AG20443 (cell line): Measurements from ENCODE around the gene NEGR1.

Experiments
- DNase-seq: peaks from one replicate; pipeline ENCODE4 v3.0.0; 2012; ENCODE audit warnings: low spot score, mixed read lengths

NEGR1 gene

DNA sequence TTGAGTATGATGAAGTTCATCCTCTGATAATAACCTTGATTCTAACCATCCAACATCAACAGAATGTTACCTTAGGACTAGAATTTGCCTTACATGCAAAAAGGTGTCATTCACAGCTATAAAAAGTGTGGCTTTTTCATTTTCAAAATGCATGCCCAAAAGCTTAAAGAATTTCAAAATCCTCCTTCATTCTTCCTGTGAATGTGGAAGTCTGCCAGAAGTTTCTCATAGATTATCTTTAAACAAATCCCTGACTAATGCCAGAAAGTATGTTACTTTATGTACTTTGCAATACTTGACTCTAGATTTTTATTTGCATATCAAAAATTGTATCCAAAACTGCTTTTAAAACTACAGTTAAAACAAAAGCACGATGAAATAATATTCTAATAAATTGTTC is 930.9 kb downstream of the NEGR1 start:
- DNase-seq: no peak

DNA sequence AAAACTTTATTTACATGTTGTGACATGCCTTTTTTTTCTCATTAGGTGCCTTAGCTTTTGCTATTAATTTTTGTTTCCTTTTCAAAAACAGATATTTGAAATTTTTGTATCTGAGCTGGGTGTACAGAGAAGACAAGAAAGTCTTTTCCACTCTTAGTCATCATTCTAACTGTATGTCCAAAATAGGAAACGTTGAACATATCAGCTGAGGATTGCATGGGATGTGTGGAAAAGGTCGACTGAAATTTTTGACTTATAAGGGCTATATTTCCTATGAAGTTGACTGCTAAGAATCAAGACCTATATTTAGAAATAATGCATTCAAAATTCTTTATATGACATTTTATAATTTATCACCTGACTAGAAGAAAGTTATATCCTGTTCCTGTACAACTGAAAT is 931.5 kb downstream of the NEGR1 start:
- no peak for DNase-seq

DNA sequence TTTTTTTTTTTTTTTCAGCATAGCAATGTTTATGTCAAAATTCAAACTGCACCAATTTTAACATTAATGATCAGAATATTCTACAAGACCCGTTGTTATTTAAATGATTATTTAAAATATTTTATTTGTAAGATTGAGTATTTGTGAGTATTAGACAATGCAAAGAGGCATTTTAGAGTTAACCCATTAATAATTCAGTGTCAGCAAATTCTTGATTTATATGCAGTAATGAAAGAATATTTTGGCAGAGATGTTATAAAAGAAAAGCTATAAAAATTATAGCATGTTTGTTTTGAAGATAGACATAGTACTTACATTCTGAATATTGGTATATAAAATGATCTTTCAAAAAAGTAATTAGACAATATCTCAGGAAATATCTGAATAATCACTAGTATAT is 932.0 kb downstream of the NEGR1 start:
- DNase-seq: no peak
